Natural killer cell (primary cell): ENCODE data around the gene NCAPG2. TPM values are rescaled to one million over a fixed set of nuclear protein-coding genes. Genes with fewer than 3 reads are reported as not detected.

Experiments
- ATAC-seq, 3 donors: fragments of 150-1000 bp in 2 of 3; fragments of 200-7000 bp in 1 of 3; cut with Tn5 transposase; 1 replicate in 1 of 3; 2 replicates in 2 of 3; pipeline ENCODE4 v1.10.0; 2021; ENCODE audit warnings: mild to moderate bottlenecking in 2 of 3, moderate library complexity in 2 of 3
- DNase-seq, 2 donors: peaks; one replicate each; pipeline versions ENCODE4 v3.0.0 to v3.0.0-alpha.2; 2013 to 2021; ENCODE audit warnings: mixed read lengths in 1 of 2
- H3K27ac ChIP-seq: one replicate; pipeline ENCODE4 v1.5.1; 2013; ENCODE audit warnings: mild to moderate bottlenecking, low read length
- H3K27me3 ChIP-seq: one replicate; pipeline ENCODE4 v1.6.1; 2013; ENCODE audit warnings: low read length; ENCODE audit not compliant: control insufficient read depth, insufficient read depth
- H3K36me3 ChIP-seq: one replicate; pipeline ENCODE4 v1.6.1; 2013; ENCODE audit warnings: low read length; ENCODE audit not compliant: control insufficient read depth, insufficient read depth
- H3K4me1 ChIP-seq: one replicate; pipeline ENCODE4 v1.6.1; 2013; ENCODE audit warnings: low read length; ENCODE audit not compliant: control insufficient read depth, insufficient read depth
- H3K4me3 ChIP-seq: one replicate; pipeline ENCODE4 v1.5.1; 2013; ENCODE audit warnings: low read length
- H3K9me3 ChIP-seq: one replicate; pipeline ENCODE4 v1.6.1; 2013; ENCODE audit warnings: low read length; ENCODE audit not compliant: control insufficient read depth, insufficient read depth
- H3K27ac Mint-ChIP-seq, 2 donors: one replicate each; pipeline ENCODE4 v1.8.0; 2022; ENCODE audit warnings: mild to moderate bottlenecking in 2 of 2, mixed read lengths in 2 of 2, moderate library complexity in 1 of 2
- H3K27me3 Mint-ChIP-seq, 2 donors: one replicate each; pipeline ENCODE4 v1.8.0; 2022; ENCODE audit warnings: low read depth in 2 of 2, mixed read lengths in 2 of 2
- H3K36me3 Mint-ChIP-seq: one replicate; pipeline ENCODE4 v1.8.0; 2022; ENCODE audit warnings: mixed read lengths
- H3K4me1 Mint-ChIP-seq, 2 donors: one replicate each; pipeline ENCODE4 v1.8.0; 2022; ENCODE audit warnings: mixed read lengths in 2 of 2
- H3K4me3 Mint-ChIP-seq: one replicate; pipeline ENCODE4 v1.8.0; 2022; ENCODE audit warnings: mild to moderate bottlenecking, moderate library complexity, mixed read lengths
- H3K9me3 Mint-ChIP-seq, 2 donors: one replicate each; pipeline ENCODE4 v1.8.0; 2022; ENCODE audit warnings: mixed read lengths in 2 of 2
- CTCF ChIP-seq: fragments of 200-600 bp; IDR thresholded peaks from one replicate; pipeline ENCODE4 v1.8.0; 2022; ENCODE audit warnings: antibody characterized with exemption
- whole genome bisulfite sequencing: methylation state at CpG from one replicate; pipeline ENCODE4 v1.1.7; 2013; ENCODE audit warnings: missing lambda C conversion rate; ENCODE audit not compliant: insufficient coverage; 5-methylcytosine and 5-hydroxymethylcytosine counted together
- intact Hi-C: fragments of 100-400 bp; cut with micrococcal nuclease; formaldehyde crosslinking; loops from one replicate; pipeline ENCODE4 v1.14.2; 2022
- total RNA-seq, 4 donors: library from RNA; stranded (reverse); fragments of 120-200 nt in 1 of 4; gene quantifications; one replicate each; pipeline versions ENCODE4 v1.2.3 to v1.2.4, GENCODE V29; 2013 to 2022

Gene NCAPG2
- total RNA-seq, 3 donors from 2014 or later (not counting 1 experiment from before 2014, with no cell fraction given): 8.8 to 14.8 (median 14.1) TPM

GRCh38 chr7:158710651-158711102 lies 6.1 kb upstream of the NCAPG2 start:
- no peak for TF ChIP-seq CTCF
- ATAC-seq (peak; percentile 68 to 89 (median 85)), DNase-seq (peak; percentile 43 to 56)
- Mint-ChIP-seq H3K4me1 (peaks cover 22 to 29% of the 10 kb centered on the region in 2 donors), H3K9me3 (no peaks in the 10 kb centered on the region), H3K27me3 (no peaks in the 10 kb centered on the region), H3K27ac (peak overlapping the region; percentile 76 to 78), H3K4me3 (peak overlapping the region; percentile 76), H3K36me3 (no peaks in the 10 kb centered on the region)
- Histone ChIP-seq H3K27me3 (no peaks in the 10 kb centered on the region), H3K4me1 (peaks cover 40% of the 10 kb centered on the region), H3K27ac (peak overlapping the region; percentile 59), H3K36me3 (no peaks in the 10 kb centered on the region), H3K4me3 (no peak overlapping the region), H3K9me3 (peaks cover 9% of the 10 kb centered on the region)
- intact Hi-C loops: loop anchor here (5.0 kb wide), 1 partner anchor 112 kb away; no protein-coding TSS in a partner anchor
- 39% methylated on average over 7 of the region's 7 CpGs for WGBS

- WGBS: 91% methylated on average over 4 of the region's 4 CpGs
- intact Hi-C loops: no loop called here
Observed at GRCh38 chr7:158707610-158708009, 3.0 kb upstream of the NCAPG2 start.

GRCh38 chr7:158706710-158707590 lies 2.3 kb upstream of the NCAPG2 start:
- WGBS: 98% methylated on average over 29 of the region's 29 CpGs

More at GRCh38 chr7:158707610-158708009, 3.0 kb upstream of the NCAPG2 start:
- Histone ChIP-seq H3K4me3 (no peak overlapping the region), H3K27me3 (no peaks in the 10 kb centered on the region), H3K9me3 (peaks cover 9% of the 10 kb centered on the region), H3K4me1 (peaks cover 49% of the 10 kb centered on the region), H3K27ac (no peak overlapping the region), H3K36me3 (no peaks in the 10 kb centered on the region)
- H3K4me3 Mint-ChIP-seq: no peak overlapping the region
- H3K9me3 Mint-ChIP-seq: no peaks in the 10 kb centered on the region
- H3K36me3 Mint-ChIP-seq: no peaks in the 10 kb centered on the region
- ATAC-seq (no peak), DNase-seq (no peak)
- no peak for TF ChIP-seq CTCF
- H3K27ac Mint-ChIP-seq: peak overlapping the region in 1 of 2 donors; percentile 17
- no peaks in the 10 kb centered on the region for H3K27me3 Mint-ChIP-seq
- H3K4me1 Mint-ChIP-seq: peaks cover 31 to 49% of the 10 kb centered on the region in 2 donors

More at GRCh38 chr7:158706710-158707590, 2.3 kb upstream of the NCAPG2 start:
- Mint-ChIP-seq H3K9me3 (no peaks in the 10 kb centered on the region), H3K27ac (peak overlapping the region in 1 of 2 donors; percentile 29), H3K36me3 (no peaks in the 10 kb centered on the region), H3K27me3 (no peaks in the 10 kb centered on the region), H3K4me3 (peak overlapping the region; percentile 72), H3K4me1 (peaks cover 27 to 44% of the 10 kb centered on the region in 2 donors)
- Histone ChIP-seq H3K9me3 (peaks cover 9% of the 10 kb centered on the region), H3K27me3 (no peaks in the 10 kb centered on the region), H3K4me3 (no peak overlapping the region), H3K36me3 (no peaks in the 10 kb centered on the region), H3K27ac (no peak overlapping the region), H3K4me1 (peaks cover 43% of the 10 kb centered on the region)
- intact Hi-C loops: no loop called here
- no peak for TF ChIP-seq CTCF
- ATAC-seq (no peak), DNase-seq (no peak)
